Activated T-cell treated with anti-CD3 and anti-CD28 coated beads for 24 hours (primary cell): ENCODE measurements around the gene WDR45B.
"Not testable (repeated sequence)": the region's sequence is repeated elsewhere in the genome, so short reads cannot be mapped to it uniquely, and the experiment has no call there.

Experiments
- DNase-seq: peaks from one replicate; pipeline ENCODE4 v3.0.0-alpha.2; 2020; ENCODE audit warnings: low read depth

The WDR45B gene

DNA sequence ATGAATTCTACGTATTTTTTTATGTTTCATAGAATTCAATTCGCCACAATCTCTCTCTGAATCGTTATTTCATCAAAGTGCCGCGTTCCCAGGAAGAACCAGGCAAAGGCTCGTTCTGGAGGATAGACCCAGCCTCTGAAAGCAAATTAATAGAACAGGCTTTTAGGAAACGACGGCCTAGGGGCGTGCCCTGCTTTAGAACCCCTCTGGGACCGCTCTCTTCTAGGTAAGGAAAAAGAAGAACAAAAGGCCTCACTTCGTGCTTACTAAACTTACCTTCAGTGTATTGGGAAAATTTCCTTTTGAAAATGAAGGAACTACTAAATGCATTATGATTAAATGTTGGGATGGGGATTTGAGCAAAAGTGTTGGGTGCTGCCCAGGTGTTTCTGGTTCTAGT, 65.5 kb downstream of the WDR45B start:
- DNase-seq: no peak

DNA sequence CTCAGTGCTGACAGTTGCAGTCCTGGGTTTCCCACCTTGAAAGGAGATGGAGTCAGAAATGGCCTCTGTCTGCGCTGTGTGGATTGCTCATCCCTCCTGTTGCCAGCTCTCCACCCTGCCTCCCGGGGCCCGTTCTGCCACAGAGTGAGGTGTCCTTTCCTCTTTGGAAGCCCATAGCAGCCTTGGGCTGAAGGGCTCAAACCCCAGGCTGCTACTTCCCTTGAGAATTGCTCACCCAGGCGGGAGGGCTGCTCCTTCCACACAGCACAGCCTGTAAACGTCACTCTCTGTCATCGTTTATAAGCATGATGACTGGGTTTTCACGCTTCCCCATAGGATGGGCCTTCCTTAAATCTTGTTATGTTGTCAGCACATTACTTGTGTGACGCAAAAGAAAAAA, 66.0 kb downstream of the WDR45B start:
- DNase-seq: no peak

DNA sequence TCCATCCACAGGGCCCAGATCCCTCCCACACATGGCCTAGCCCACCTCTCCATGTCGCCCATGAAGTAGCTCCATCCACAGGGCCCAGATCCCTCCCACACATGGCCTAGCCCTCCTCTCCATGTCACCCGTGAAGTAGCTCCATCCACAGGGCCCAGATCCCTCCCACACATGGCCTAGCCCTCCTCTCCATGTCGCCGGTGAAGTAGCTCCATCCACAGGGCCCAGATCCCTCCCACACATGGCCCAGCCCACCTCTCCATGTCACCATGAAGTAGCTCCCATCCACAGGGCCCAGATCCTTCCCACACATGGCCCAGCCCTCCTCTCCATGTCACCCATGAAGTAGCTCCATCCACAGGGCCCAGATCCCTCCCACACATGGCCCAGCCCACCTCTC, 68.3 kb downstream of the WDR45B start:
- DNase-seq: not testable (repeated sequence)

DNA sequence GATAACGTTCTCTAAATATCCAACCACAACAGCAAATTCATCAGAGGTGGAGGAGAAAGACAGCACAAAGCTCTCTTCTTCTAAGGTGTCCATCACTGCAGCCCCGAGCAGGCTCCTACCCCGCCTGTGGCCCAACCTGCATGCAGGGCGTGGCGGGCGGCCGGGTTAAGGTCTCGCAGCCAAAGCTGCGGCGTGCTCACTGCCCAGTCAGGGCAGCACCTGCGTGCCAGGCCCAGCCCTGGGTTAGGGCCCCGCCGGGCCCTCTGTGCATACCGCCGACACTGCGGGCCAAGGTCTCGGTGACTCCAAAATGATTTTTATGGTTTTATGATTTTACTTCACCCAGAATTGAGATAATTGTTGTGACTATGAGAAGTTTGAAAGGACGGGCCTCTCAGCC, 70.9 kb downstream of the WDR45B start:
- no peak for DNase-seq

DNA sequence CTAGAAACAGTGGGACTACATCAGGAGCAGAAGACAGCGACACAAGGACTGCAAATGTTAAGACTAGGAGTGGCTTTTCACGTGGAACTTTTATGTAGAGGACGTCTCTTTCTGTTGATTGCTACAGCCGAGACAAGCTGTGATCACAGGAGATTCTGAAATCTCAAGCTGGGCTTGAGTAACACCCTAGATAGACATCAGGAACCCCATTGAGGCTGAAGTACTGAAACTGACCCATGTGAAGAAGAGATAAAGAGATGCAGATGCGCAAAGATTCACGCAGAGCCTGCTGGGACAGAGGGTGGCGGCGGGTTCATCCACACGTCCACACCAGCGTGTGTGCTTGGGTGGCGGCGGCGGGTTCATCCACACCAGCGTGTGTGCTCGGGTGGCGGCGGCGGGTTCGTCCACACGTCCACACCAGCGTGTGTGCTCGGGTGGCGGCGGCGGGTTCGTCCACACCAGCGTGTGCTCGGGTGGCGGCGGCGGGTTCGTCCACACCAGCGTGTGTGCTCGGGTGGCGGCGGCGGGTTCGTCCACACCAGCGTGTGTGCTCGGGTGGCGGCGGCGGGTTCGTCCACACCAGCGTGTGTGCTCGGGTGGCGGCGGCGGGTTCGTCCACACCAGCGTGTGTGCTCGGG, 72.5 kb downstream of the WDR45B start:
- not testable (repeated sequence) for DNase-seq

DNA sequence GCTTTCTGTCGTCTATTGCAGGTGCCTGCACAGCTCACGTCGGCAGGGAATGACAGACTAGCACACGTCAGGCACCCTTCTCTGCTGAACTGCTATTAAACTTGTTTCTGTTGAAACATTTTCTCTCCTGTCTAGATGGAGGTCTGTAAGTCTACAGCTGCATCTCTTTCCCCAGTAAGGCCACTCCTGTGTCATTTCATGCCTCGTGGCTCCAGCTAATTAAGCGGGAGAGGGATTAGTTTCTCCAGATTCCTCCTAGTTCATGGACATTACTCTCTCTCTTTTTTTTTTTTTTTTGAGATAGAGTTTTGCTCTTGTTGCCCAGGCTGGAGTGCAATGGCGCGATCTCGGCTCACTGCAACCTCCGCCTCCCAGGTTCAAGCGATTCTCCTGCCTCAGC, 74.2 kb downstream of the WDR45B start:
- DNase-seq: no peak

DNA sequence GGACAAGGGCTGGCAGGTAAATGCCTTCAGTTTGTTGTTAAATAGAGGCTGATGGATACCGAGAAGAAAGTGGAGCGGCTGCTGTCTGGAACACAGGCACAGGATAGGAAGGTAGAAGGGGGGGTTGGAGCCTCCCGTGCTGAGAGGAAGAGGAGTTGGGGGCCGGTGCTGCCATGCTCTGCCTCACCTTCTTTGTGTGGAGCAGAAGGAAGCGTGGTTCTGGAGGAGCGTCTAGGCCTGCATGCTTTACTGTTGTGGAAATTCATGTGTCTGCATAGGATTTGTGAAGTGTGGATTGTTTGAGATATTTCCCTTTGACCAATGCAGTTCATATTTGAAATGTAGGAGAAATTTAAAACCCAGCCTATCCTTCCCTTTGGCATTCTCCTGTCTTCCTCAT, 76.4 kb downstream of the WDR45B start:
- no peak for DNase-seq

DNA sequence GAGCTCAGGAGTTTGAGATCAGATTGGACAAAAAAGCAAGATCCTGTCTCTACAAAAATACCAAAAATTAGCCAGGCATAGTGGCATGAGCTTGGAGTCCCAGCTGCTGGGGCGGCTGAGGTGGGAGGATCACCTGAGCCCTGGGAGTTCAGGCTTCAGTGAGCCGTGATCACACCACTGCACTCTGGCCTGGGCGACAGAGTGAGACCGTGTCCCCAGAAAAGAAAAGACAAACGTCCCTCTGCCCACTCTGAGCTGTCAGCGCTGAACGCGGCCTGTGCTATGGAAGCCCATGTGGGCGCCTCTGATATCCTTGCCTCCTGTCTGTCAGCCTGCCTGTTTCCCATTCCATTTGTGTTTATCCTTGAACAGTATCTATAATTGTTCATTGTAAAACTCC, 78.0 kb downstream of the WDR45B start:
- no peak for DNase-seq

DNA sequence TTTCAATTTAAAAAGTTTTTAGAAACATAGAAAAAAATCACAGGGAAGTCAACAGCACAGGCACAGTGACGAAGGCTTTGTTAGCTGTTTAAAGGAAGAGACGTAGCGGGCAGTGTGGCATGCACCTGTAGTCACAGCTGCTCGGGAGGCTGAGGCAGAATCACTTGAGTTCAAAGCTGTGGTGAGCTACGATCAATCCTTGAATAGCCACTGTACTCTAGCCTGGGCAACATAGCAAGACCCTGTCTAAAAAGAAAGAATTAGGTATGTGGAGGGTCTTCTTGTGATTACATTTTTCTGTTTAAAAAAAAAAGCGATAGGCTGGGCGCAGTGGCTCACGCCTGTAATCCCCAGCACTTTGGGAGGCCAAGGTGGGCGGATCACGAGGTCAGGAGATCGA, 78.6 kb downstream of the WDR45B start:
- no peak for DNase-seq

DNA sequence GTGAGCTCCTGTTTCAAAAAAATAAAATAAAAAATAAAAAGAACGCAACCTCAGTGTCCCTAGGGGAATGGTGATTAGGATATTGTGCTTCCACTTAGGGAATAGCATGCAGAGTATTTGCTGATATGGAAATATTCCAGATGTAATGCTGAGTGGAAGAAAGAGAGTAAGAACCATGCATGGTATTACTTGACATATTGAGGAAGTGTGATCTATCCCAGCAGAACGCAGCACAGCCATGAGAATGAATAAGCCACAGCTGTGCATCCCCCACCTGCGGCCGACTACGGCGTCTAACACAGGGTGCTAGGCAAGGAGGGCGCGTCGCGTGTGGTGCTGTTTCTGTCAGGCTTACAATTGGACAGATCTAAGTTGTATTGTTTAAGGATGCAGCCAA, 79.2 kb downstream of the WDR45B start:
- DNase-seq: no peak

DNA sequence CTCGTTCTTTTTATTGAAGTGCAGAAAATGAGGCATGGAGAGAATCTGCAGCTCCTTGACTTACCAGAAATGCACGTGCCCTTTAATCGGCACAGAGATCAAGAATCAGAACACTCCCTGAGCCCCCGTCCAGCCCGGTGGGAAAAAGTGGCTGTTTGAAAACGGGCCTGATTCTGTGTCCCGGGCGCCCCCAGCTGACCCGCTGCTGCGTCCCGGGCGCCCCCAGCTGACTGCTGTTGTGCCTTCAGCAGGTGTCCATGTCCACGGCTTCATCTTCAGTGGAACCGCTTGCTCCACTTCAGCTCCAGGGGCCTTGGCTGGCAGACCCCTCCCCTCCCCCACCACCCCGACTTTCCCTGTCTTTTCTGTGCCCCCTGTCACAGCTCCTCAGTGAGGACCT, 81.0 kb downstream of the WDR45B start:
- no peak for DNase-seq

DNA sequence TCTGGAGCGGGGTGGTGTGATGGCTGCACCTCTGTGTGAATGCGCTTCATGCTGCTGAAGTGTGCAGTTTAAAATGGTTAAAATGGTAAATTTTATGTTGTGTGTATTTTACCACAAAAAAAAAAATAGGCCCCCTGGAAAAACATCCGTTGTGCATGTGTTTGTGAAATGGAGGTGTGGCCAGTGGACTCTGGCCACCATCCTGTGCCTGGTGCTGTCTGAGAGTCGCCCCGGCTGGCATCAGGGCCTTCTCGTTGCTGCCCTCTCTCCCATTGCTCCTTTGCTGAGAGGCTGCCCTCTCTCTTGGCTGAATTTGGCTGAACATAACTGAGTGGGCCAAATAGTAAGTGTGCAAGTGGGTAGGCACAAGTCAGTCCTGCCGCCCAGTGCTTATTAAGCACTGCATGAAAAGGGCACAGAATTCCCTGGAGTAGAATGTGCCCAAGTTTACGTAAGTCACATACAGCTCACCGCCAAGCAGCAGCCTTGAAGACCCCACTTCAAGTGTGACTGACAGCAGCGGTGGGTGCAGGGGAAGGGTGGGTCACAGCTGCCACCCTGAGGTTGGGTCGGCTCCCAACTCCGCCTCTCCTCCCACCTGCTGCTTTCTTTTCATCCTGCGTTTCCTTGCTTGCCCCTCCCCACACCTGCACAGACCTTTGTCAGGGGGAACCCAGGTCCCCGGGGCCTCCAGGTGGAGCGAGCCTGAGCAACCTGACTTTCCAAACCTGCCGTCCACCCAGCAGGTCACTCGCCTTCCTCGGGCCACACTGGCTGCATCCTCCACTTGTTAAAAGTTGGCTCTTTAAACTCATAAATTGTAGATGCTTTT, 81.9 kb downstream of the WDR45B start:
- DNase-seq: no peak

DNA sequence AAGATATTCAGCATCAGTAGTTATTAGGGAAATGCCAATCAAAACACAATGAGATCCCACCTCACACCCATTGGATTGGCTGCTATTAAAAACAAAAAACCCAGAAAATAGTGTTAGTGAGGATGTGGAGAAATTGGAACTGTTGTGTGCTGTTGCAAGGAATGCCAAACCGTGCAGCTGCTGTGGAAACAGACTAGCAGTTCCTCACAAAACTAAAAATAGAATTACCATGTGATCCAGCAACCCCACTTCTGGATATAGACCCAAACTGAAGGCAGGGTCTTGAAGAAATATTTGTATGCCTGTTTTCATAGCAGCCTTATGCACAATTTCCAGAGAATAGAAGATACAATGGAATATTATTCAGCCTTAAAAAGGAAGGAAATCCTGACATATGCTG, 82.7 kb downstream of the WDR45B start:
- no peak for DNase-seq
